Measurements from ENCODE around the gene IL2RA.

GRCh38 chr10:6054884-6055283, 7.3 kb downstream of the IL2RA start:
- TF ChIP-seq CTCF (IDR thresholded peaks at IDR 0.05; ENCODE audit: extremely low read depth in 1 of 2, insufficient read depth in 1 of 2, low read depth in 1 of 2, low read length in 2 of 2) = no peak
- no peak for TF ChIP-seq FOS (IDR thresholded peaks at IDR 0.05; ENCODE audit: borderline replicate concordance, insufficient read depth, low read length)
- no peak for TF ChIP-seq MYC (IDR thresholded peaks at IDR 0.05; ENCODE audit: low read depth, low read length)

Data from endothelial cell of umbilical vein (primary cell).